ENCODE data around the gene ZBTB47. TPM values are rescaled to one million over a fixed set of nuclear protein-coding genes. Genes with fewer than 3 reads are reported as not detected.

ZBTB47 gene
- total RNA-seq, 1 experiment from 2014 or later = 9.5 TPM

GRCh38 chr3:42700366-42701288 is 47.1 kb downstream of the ZBTB47 start:
- H3F3A ChIP-seq (ENCODE audit: low read length, unreplicated experiment) = no peaks in the 10 kb centered on the region
- H3K36me3 ChIP-seq (ENCODE audit: low read depth, low read length) = no peaks in the 10 kb centered on the region
- no peak overlapping the region for H2AFZ ChIP-seq (ENCODE audit: low read length)
- no peak overlapping the region for H3K27ac ChIP-seq (ENCODE audit: low read length)
- TF ChIP-seq, protein P1, sequence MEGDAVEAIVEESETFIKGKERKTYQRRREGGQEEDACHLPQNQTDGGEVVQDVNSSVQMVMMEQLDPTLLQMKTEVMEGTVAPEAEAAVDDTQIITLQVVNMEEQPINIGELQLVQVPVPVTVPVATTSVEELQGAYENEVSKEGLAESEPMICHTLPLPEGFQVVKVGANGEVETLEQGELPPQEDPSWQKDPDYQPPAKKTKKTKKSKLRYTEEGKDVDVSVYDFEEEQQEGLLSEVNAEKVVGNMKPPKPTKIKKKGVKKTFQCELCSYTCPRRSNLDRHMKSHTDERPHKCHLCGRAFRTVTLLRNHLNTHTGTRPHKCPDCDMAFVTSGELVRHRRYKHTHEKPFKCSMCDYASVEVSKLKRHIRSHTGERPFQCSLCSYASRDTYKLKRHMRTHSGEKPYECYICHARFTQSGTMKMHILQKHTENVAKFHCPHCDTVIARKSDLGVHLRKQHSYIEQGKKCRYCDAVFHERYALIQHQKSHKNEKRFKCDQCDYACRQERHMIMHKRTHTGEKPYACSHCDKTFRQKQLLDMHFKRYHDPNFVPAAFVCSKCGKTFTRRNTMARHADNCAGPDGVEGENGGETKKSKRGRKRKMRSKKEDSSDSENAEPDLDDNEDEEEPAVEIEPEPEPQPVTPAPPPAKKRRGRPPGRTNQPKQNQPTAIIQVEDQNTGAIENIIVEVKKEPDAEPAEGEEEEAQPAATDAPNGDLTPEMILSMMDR (conservative IDR thresholded peaks at IDR 0.05; ENCODE audit: low read depth, low read length) = no peak
- TF ChIP-seq EZH2phosphoT487 (IDR thresholded peaks at IDR 0.05; ENCODE audit: borderline replicate concordance, low read length) (no peak), EZH2 (IDR thresholded peaks at IDR 0.05; ENCODE audit: low read length, unreplicated experiment) (no peak)
- no peak overlapping the region for H3K4me3 ChIP-seq (ENCODE audit: low read length)
- H3K9me3 ChIP-seq (ENCODE audit: low read length) = no peaks in the 10 kb centered on the region
- H3K4me2 ChIP-seq (ENCODE audit: low read length) = no peak overlapping the region
- H3K9me2 ChIP-seq (replicated peaks; ENCODE audit: low read length) = no peaks in the 10 kb centered on the region
- ATAC-seq = no peak
- no peaks in the 10 kb centered on the region for H4K20me1 ChIP-seq (ENCODE audit: low read length)
- H3K27me3 ChIP-seq (ENCODE audit: low read length) = no peaks in the 10 kb centered on the region
- DNase-seq = no peak
- intact Hi-C loops (cut with micrococcal nuclease) = no loop called here
- no peaks in the 10 kb centered on the region for H3K79me2 ChIP-seq (ENCODE audit: low read length)
- POLR2A ChIA-PET (ENCODE audit: unreplicated experiment) = no interaction called here
- CTCF ChIA-PET = no interaction called here
- H3K9ac ChIP-seq (ENCODE audit: low read length) = no peak overlapping the region
- H3K4me1 ChIP-seq (ENCODE audit: insufficient read depth, low read length) = 0 out of 2 replicates have a peak, but pooled peaks cover 6% of the 10 kb centered on the region
- no TSS peak for BruUV-seq (replicated peaks)

DNA sequence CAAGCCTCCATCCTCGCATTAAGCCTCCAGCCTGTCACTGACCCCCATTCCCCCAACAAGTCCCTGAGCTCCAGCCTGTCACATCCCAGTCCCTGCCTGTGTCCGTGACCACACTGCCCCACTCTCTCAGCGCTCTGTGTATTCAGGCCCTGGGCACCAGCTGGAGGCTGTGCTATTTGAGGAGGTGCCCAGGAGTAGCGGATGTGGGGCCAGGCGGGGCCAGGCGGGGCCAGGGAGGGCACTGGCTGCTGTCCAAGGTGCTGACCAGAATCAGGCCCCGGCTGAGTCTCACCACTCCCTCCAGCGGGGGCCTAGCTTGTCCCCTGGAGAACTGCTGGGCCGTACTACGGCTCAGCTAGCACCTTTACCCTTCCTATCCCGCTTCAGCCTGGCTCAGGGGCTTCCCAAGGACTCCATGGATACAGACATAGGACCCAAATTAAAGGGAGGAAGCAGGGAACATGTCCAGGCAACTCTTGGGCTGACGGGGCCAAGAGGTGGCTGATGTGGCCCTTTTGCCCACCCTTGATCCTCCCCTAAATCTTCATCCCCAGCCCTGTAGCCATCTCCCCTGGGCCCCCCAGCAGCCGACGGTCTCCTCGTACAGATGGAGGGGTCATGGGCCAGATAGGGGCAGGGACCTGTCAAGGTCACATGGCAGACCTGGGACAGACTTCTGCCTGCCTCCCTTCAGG is 48.0 kb downstream of the ZBTB47 start:
- ATAC-seq = peak; percentile 63
- intact Hi-C loops (cut with micrococcal nuclease) = no loop called here
- Histone ChIP-seq H3K4me3 (ENCODE audit: low read length) (no peak overlapping the region), H3K9me2 (replicated peaks; ENCODE audit: low read length) (no peaks in the 10 kb centered on the region), H3K27me3 (ENCODE audit: low read length) (no peaks in the 10 kb centered on the region), H3K27ac (ENCODE audit: low read length) (no peak overlapping the region), H3K9ac (ENCODE audit: low read length) (no peak overlapping the region), H3K4me1 (ENCODE audit: insufficient read depth, low read length) (0 out of 2 replicates have a peak, but pooled peaks cover 6% of the 10 kb centered on the region), H3K79me2 (ENCODE audit: low read length) (no peaks in the 10 kb centered on the region), H4K20me1 (ENCODE audit: low read length) (no peaks in the 10 kb centered on the region), H3K4me2 (ENCODE audit: low read length) (no peak overlapping the region), H2AFZ (ENCODE audit: low read length) (no peak overlapping the region), H3K9me3 (ENCODE audit: low read length) (no peaks in the 10 kb centered on the region), H3K36me3 (ENCODE audit: low read depth, low read length) (no peaks in the 10 kb centered on the region), H3F3A (ENCODE audit: low read length, unreplicated experiment) (no peaks in the 10 kb centered on the region)
- POLR2A ChIA-PET (ENCODE audit: unreplicated experiment) = no interaction called here
- no TSS peak for BruUV-seq (replicated peaks)
- TF ChIP-seq EZH2 (IDR thresholded peaks at IDR 0.05; ENCODE audit: low read length, unreplicated experiment) (no peak), EZH2phosphoT487 (IDR thresholded peaks at IDR 0.05; ENCODE audit: borderline replicate concordance, low read length) (no peak)
- TF ChIP-seq, protein P1 (conservative IDR thresholded peaks at IDR 0.05; ENCODE audit: low read depth, low read length) = no peak
- CTCF ChIA-PET = no interaction called here
- peak; percentile 49 for DNase-seq

Data from PC-3 (cell line).